Skeletal muscle satellite cell (primary cell): ENCODE data around the gene KCNJ9.
A peak's percentile ranks its signal among the peaks of the same experiment; 100 is the strongest.
"Not testable (repeated sequence)": the region's sequence is repeated elsewhere in the genome, so short reads cannot be mapped to it uniquely, and the experiment has no call there.

ENCODE experiments used
- H3K27me3 ChIP-seq: 2 replicates; pipeline ENCODE4 v1.7.0; 2013; ENCODE audit warnings: low read length; ENCODE audit not compliant: control insufficient read depth, insufficient read depth
- H3K36me3 ChIP-seq: 2 replicates; pipeline ENCODE4 v1.7.0; 2013; ENCODE audit warnings: mild to moderate bottlenecking, control low read depth, low read length; ENCODE audit not compliant: insufficient read depth
- H3K4me1 ChIP-seq: 2 replicates; pipeline ENCODE4 v1.7.0; 2013; ENCODE audit warnings: low read length; ENCODE audit not compliant: control insufficient read depth, insufficient read depth
- H3K4me2 ChIP-seq: 2 replicates; pipeline ENCODE4 v1.7.0; 2013; ENCODE audit warnings: mild to moderate bottlenecking, low read length
- H3K4me3 ChIP-seq: 2 replicates; pipeline ENCODE4 v1.7.0; 2013; ENCODE audit warnings: low read length
- H3K9ac ChIP-seq: 2 replicates; pipeline ENCODE4 v1.7.0; 2013; ENCODE audit warnings: mild to moderate bottlenecking, low read depth, low read length, moderate library complexity
- H3K9me3 ChIP-seq: replicated peaks from 2 replicates; pipeline ENCODE4 v1.7.0; 2013; ENCODE audit warnings: mild to moderate bottlenecking, control low read depth, low read length

The KCNJ9 gene

DNA sequence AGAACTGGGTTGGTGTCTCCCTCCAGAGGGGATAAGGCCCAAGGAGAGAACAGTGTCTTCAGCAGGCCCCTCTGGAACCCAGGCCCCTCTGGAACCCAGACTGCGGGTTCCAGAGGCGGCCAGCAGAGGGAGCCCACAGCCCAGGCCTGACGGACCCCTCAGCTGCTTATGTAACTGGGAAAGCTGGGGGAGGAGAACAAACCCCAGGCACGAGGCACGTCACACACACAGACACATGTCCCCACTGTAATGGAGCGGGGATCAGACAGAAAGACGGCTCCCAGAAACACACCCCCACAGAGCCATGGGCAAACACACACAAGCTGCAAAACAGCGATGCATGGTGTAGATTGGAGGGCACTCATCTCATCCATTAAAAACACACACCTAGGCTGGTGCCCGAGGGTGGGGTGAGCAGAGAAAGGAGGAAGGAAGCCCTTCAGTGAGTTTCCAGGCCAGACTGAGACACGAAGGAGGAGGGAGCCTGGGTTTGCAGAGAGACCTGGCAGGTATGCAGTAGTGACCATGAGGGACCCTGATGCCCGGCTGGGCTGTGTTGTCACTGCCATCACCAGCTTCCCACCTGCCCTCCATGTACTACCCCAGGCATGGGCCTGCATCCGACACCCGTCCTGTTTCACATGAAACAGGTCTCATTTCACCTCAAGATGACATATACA, 19.8 kb downstream of the KCNJ9 start:
- H3K9ac ChIP-seq, result no peak overlapping the region
- H3K36me3 ChIP-seq, result no peaks in the 10 kb centered on the region
- H3K9me3 ChIP-seq, result no peaks in the 10 kb centered on the region
- H3K27me3 ChIP-seq, result peaks cover 25% of the 10 kb centered on the region
- peaks cover 41% of the 10 kb centered on the region for H3K4me1 ChIP-seq
- H3K4me2 ChIP-seq, result peak overlapping the region; percentile 56
- H3K4me3 ChIP-seq, result no peak overlapping the region

DNA sequence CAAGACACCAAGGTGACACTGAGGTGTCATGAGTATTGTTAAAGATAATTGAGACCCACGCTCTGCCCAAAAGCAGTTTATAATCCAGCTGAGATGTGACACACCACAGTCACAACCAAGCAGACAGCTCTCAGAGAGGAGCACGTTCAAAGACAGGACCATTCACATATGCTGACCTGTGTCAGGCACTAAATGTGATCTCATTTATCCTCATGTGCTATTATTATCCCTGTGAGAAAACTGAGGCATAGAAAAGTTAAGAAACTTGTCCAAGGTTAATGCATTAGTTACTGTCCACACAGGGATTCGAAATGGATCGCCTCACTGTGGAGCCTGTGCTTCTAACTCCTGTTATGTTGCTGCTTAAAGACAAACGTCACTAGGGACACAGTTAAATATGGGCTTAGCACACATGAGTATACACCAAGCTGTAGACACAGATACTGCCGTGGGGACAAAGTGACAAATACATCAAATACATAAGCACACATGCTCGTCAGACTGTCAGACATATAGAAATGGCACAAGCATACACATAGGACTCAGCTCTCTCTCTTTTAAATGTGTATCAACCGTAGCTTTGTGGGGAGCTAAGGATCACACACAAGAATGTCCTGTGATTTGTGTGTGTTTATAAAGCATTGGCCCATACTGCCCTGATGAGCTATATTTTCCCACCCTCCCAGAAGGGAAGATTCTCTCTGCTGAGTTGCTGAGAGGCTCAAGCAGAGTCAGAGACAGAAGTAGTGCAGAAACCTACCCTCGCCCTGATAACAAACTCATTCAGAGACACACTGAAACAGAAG, 20.6 kb downstream of the KCNJ9 start:
- Histone ChIP-seq H3K4me1 (peaks cover 35% of the 10 kb centered on the region), H3K36me3 (no peaks in the 10 kb centered on the region), H3K4me3 (no peak overlapping the region), H3K4me2 (no peak overlapping the region), H3K9ac (no peak overlapping the region), H3K9me3 (no peaks in the 10 kb centered on the region), H3K27me3 (peaks cover 31% of the 10 kb centered on the region)

DNA sequence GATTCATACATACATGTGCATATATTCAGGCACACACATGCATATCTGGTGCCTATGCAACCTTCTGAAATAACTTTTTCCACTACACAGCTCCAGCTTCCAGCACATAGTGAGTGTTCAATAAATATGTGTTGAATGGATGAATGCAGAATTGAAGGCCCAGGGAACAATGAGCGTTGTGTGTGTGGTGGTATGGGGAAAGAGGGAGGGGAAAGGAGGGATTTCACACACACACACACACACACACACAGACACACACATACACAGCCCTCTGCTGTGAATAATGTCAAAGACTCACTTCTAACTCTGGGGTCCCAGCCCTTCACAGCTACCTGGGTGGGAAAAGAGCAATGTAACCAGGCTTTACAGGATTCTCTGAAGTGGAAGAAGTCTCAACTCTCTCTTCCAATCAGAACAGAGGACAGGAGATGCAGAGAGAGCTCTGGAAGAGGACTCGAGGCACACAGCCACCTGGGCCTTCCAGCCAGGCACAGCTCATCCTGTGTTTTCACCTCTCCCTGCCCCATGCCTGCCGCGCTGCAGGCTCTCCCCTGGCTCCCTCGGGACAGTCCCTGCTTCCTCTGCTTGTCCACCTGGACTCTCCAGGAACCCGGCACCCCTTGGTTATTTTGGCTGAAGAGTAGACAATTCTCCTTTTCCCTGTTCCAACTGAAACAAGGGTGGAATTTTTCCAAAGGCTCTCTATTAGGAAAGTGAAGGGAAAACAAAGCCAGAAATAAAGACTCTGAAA, 22.5 kb downstream of the KCNJ9 start:
- H3K4me1 ChIP-seq, result peaks cover 23% of the 10 kb centered on the region
- H3K9ac ChIP-seq, result no peak overlapping the region
- H3K36me3 ChIP-seq, result no peaks in the 10 kb centered on the region
- H3K4me2 ChIP-seq, result no peak overlapping the region
- H3K9me3 ChIP-seq, result no peaks in the 10 kb centered on the region
- peaks cover 41% of the 10 kb centered on the region for H3K27me3 ChIP-seq
- H3K4me3 ChIP-seq, result no peak overlapping the region

DNA sequence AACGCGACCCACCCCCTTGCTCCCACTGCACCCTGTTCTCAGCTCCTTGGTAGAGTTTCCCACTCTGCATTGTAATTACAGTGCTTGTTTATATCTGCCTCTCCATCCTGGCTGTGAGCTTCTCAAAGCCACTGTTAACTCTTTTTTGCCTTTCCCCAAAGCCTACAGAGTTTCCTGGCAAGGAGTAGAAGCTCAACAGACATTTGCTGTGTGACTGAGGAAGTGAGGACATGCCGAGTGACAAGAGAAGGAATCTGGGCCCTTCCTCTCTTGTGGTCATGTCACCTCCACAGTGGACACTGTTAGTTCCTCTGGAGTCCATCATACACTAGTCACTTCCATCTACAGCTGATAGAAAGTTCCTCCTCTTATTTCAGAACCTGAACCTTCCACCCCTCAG, 23.1 kb downstream of the KCNJ9 start:
- Histone ChIP-seq H3K4me2 (no peak overlapping the region), H3K27me3 (peaks cover 46% of the 10 kb centered on the region), H3K36me3 (no peaks in the 10 kb centered on the region), H3K4me1 (peaks cover 18% of the 10 kb centered on the region), H3K4me3 (no peak overlapping the region), H3K9ac (no peak overlapping the region), H3K9me3 (no peaks in the 10 kb centered on the region)

DNA sequence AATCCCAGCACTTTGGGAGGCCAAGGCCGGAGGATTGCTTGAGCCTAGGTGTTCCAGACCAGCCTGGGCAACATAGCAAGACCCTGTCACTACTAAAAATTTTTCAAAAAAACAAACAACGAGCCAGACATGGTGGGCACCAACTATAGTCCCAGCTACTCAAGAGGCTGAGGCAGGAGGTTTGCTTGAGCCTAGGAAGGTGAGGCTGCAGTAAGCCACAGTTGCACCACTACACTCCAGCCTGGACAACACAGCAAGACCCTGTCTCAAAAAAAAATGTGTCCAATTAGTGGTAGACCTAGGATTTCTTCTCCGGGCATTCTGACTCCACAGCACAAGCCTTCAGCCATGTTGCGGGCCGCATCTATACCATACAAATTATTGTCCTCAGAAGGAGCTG, 23.8 kb downstream of the KCNJ9 start:
- Histone ChIP-seq H3K4me2 (no peak overlapping the region), H3K9ac (no peak overlapping the region), H3K4me3 (no peak overlapping the region), H3K27me3 (peaks cover 53% of the 10 kb centered on the region), H3K9me3 (no peaks in the 10 kb centered on the region), H3K4me1 (peaks cover 18% of the 10 kb centered on the region), H3K36me3 (no peaks in the 10 kb centered on the region)

DNA sequence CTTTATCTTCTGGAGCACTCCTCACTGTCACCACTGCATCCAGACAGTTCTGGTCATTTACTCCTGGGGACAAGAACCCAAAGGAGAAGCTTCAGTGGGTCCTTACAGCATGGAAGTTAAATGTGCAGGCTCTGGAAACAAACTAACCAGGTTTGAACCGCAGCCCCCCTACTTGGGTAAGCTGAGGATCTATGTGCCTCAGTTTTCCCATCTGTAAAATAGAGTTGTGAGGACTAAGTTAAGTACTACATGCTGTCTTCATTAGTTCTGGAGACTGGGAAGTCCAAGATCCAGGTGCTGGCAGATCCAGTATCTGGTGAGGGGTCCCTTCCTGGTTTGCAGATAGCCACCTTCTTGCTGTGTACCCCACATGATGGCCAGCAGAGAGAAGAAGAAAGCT, 26.2 kb downstream of the KCNJ9 start:
- Histone ChIP-seq H3K9me3 (no peaks in the 10 kb centered on the region), H3K4me2 (no peak overlapping the region), H3K9ac (no peak overlapping the region), H3K4me3 (no peak overlapping the region), H3K27me3 (peaks cover 59% of the 10 kb centered on the region), H3K36me3 (no peaks in the 10 kb centered on the region), H3K4me1 (peaks cover 9% of the 10 kb centered on the region)

DNA sequence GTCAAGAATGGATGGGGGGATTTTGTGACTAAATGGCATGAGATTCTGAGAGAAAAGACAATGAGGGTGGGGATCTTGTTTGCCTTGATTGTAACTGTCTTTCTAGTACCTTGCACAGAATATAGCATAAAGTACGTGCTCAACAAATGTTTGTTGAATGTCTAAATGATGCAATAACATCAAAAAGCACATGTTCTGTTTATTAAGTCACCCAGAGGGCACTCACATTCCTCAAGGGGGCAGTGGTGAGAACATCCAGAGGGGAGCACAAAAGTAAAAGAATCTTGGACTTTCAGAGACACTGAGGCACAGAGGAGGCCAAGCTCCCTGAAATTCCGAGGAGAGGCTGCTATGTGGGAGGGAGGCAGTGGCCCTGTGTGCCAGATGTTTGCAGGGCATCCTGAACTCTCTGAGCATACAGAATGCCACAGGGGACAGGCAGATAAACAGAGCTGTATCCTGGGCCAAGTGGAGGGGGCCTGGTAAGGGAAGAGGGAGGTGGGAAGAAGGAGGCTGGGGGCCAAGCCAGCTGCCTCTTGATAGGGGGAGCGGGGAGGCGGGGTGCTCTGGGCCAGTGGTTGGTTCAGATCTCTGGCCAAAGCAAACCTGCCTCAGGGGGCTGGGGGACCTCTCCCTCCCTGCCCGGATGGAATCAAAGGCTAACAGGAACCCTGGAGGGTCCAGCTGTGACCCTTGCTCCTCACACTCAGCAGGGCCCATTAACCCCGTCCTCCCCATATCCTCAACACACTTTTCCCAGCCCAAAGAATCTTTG, 27.7 kb downstream of the KCNJ9 start:
- Histone ChIP-seq H3K4me3 (no peak overlapping the region), H3K36me3 (no peaks in the 10 kb centered on the region), H3K4me2 (no peak overlapping the region), H3K27me3 (peaks cover 59% of the 10 kb centered on the region), H3K9me3 (no peaks in the 10 kb centered on the region), H3K4me1 (no peaks in the 10 kb centered on the region), H3K9ac (no peak overlapping the region)

DNA sequence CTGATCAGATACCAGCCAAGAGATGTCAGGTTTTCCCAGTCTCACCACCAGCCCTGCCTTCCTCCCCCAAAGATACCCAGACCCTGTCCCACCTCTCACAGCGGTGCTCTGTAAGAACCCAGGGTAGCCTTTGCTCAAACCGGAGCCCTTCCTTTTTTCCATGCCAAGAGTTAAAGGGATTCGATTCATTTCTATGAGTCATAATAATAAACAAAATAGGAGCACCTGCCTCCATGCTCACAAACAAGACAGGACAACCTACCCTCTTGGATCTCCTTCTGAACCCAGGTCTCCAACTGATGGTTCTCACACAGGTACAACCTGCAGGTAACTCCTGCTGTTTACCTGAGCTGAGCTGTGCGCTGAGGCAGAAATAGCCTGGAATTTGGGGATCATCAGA, 28.3 kb downstream of the KCNJ9 start:
- no peaks in the 10 kb centered on the region for H3K9me3 ChIP-seq
- H3K27me3 ChIP-seq, result peaks cover 65% of the 10 kb centered on the region
- H3K4me2 ChIP-seq, result no peak overlapping the region

DNA sequence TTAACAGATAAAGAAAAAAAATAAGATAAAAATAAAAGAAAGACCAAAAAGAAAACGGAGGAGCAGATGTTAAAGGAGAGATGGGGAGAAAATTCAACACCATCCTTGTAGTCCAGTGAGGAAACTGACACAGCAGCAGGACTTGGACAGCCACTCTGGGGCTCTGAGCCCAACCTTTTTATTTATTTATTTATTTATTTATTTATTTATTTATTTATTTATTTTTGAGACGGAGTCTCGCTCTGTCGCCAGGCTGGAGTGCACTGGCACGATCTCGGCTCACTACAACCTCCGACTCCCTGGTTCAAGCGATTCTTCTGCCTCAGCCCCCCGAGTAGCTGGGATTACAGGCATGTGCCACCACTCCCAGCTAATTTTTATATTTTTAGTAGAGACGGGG, 30.1 kb downstream of the KCNJ9 start:
- H3K4me3 ChIP-seq, H3K4me2 ChIP-seq, H3K4me1 ChIP-seq, H3K9ac ChIP-seq, H3K36me3 ChIP-seq, H3K9me3 ChIP-seq: not testable (repeated sequence)
- H3K27me3 ChIP-seq, result peaks cover 67% of the 10 kb centered on the region

More for the DNA sequence above, 28.3 kb downstream of the KCNJ9 start:
- Histone ChIP-seq H3K4me3 (no peak overlapping the region), H3K9ac (no peak overlapping the region), H3K36me3 (no peaks in the 10 kb centered on the region), H3K4me1 (no peaks in the 10 kb centered on the region)

DNA sequence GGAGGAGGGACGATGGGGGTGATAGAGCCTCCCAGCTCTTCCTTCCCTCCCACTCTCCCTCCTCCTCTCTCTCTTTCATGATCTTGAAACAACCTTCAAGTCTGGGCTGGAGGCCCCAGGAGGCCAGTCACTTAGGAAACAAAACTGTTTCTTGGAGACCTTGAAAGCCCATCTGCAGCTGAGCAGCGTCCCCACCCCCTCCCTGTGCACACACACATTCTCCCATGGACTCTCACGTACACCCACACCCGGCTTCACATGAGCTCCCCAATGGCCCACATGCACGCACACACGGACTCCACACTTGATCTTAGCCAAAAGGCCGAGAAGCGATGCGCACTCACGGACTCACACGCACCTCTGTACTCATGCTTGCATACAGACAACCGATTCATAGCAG, 31.0 kb downstream of the KCNJ9 start:
- Histone ChIP-seq H3K4me1 (peaks cover 3% of the 10 kb centered on the region), H3K4me2 (no peak overlapping the region), H3K9me3 (no peaks in the 10 kb centered on the region), H3K27me3 (peaks cover 69% of the 10 kb centered on the region), H3K4me3 (no peak overlapping the region), H3K36me3 (no peaks in the 10 kb centered on the region), H3K9ac (no peak overlapping the region)

DNA sequence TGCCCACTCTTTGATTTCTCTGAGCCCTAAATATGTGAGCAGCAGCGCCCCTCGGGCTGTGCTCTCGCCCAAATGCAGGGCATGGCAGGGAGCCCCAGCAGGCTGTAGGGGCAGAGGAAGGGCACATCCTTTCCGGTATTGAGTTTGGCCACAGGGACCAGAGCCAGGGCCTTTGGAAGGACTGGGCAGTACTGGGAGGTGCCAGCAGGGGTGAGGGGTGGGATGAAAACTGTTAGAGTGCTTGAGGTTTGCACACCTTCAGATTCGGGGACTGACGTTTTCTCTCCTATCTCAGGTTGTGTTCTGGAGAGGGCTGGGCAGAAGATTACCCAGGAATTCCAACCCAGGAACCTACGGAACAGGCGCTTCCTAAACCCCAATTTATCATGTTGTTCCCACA, 32.1 kb downstream of the KCNJ9 start:
- Histone ChIP-seq H3K4me1 (peaks cover 6% of the 10 kb centered on the region), H3K4me3 (no peak overlapping the region), H3K9me3 (no peaks in the 10 kb centered on the region), H3K9ac (no peak overlapping the region), H3K4me2 (no peak overlapping the region), H3K36me3 (no peaks in the 10 kb centered on the region), H3K27me3 (peaks cover 74% of the 10 kb centered on the region)
